GM12801 (cell line): ENCODE results near the gene CDKAL1.

ENCODE experiments used
- TF ChIP-seq, protein P1 (sequence below): IDR thresholded peaks from one replicate; pipeline ENCODE4 v1.5.1; 2011; ENCODE audit warnings: control low read depth; ENCODE audit not compliant: insufficient read length; ENCODE audit errors: extremely low read depth

The CDKAL1 gene

DNA sequence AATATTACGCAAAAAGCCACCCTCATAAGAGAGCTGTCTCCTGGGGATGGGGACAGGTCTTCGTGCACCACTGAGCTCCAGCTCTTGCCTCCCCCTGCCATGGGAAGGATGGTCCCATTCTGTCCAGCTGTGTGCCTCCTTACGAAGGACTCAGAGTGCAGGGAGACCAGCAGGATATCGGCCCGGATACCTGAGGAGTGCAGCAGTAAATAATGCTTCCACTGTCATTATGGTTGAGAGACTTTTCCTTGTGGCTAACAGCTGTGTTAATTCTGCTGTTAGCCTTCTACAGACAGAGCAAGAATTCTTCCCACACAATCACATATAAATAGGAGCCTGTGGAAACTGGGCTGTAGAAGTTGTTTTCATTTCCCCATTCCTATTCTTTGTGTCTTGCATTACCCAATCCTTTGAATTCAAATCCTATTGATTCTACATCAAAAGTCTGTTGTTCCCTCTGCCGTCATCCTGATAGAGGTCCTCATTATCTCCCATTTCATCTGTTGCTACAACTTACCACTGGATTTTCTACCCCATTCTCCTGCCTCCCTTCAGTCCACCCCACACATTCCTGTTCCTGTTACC lies 694.7 kb downstream of the CDKAL1 start:
- TF ChIP-seq, protein P1, sequence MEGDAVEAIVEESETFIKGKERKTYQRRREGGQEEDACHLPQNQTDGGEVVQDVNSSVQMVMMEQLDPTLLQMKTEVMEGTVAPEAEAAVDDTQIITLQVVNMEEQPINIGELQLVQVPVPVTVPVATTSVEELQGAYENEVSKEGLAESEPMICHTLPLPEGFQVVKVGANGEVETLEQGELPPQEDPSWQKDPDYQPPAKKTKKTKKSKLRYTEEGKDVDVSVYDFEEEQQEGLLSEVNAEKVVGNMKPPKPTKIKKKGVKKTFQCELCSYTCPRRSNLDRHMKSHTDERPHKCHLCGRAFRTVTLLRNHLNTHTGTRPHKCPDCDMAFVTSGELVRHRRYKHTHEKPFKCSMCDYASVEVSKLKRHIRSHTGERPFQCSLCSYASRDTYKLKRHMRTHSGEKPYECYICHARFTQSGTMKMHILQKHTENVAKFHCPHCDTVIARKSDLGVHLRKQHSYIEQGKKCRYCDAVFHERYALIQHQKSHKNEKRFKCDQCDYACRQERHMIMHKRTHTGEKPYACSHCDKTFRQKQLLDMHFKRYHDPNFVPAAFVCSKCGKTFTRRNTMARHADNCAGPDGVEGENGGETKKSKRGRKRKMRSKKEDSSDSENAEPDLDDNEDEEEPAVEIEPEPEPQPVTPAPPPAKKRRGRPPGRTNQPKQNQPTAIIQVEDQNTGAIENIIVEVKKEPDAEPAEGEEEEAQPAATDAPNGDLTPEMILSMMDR, result no peak

DNA sequence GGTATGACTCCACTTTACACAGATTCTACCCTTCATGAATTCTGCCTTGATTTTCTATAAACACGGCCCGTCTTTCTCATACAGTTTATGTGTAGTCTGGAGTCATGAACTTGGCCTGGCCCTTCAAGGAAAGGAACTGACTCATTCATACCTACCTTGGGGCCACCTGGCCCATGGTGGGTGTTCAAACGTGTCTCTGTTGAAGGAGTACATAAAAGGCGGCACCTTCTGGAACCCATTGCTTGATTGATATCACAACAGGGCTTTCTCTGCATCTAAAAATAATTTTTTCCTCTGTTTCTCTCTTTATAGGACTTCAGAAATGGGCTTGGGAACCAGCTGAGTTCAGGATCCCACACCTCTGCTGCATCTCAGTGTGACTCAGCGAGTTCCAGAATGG lies 696.3 kb downstream of the CDKAL1 start:
- TF ChIP-seq, protein P1, result no peak

DNA sequence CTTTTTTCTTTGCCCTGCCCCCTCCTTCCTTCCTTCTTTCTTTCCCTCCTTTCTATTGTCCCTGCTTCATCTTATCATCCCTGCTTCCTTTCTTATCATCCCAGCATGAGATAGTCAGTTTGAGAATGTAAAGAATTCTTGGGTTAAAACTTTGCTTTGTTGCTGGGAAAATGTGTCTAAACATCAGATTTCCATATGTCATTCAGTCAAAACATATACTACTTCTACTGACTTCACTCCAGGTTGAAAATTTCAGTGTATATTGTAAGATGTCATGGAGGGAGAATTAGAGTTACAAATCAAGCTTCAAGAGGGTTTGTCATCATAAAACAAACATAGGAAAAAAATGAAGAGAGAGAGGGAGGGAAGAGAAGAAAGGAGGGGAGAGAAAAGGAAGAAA lies 700.9 kb downstream of the CDKAL1 start:
- TF ChIP-seq, protein P1, result no peak

DNA sequence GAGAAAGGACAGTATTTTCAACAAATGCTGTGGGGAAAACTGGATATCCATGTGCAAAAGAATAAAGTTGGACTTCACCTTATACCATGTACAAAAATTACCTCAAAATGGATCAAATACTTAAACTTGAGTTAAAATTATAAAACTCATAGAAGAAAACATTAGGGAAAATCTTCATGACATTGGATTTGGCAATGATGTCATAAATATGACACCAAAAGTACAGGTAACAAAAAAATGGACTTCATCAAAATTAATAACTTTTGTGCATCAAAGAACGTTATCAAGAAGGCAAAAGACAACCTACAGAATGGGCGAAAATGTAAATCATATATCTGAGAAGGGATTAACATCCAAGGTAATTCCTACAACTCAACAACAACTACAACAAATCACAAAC lies 704.0 kb downstream of the CDKAL1 start:
- TF ChIP-seq, protein P1, result no peak

DNA sequence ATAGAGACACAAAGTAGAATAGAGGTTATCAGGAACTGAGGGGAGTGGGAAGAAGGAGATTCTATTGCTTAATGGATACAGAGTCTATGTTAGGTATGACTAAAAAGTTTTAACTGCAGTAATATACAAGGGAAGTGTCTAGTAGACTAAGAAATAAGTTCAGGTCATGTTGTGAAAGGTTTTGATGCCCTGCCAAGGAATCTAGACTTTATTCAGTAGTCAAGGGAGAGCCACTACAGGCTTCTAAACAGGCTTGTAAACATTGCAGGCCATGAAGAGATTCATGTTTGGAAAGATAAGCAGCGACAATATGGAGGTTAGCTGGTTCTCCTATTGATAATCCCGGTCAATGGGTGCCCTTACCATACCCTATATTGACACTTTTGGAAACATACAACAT lies 706.5 kb downstream of the CDKAL1 start:
- TF ChIP-seq, protein P1, result no peak

DNA sequence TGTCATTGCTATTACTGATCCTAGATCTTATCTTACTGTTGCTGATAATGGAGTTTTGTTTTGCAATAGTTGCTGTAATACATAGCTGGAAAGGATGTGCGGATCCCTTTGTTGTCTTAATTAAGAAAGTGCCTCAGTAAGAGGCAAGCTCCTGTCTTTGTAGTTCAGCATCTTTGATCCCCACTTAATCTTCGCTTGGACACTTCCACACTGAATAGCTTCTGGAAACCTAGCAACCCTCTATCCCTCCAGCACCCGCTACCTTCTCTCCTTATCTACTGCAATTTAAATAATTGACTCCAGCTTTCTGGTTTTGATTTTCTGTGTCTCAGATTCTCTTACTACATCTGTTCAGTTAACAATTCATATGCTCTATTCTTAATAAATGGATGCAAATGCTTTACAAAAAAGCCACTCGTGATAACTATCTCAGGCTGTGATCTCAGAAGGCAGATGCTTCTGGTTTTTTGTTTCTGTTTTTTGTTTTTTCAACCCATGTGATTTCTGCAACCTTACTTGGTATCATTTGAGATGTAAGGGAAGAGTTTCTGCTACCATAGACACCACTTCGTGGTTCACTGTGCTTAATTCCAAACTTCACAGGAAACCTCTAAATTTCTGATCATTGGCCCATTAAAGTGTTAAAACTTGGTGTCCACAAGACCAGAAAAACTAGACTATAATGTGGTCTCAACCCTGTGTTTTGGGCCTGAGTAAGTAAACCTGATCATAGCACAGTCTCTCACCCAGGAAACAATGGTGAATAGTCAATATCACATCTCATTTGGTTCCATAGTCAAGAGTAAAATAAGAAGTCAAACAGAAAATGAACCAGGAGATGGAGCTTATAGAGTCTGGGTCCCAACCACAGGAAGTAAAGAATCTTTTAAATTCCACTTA lies 707.2 kb downstream of the CDKAL1 start:
- TF ChIP-seq, protein P1, result no peak

DNA sequence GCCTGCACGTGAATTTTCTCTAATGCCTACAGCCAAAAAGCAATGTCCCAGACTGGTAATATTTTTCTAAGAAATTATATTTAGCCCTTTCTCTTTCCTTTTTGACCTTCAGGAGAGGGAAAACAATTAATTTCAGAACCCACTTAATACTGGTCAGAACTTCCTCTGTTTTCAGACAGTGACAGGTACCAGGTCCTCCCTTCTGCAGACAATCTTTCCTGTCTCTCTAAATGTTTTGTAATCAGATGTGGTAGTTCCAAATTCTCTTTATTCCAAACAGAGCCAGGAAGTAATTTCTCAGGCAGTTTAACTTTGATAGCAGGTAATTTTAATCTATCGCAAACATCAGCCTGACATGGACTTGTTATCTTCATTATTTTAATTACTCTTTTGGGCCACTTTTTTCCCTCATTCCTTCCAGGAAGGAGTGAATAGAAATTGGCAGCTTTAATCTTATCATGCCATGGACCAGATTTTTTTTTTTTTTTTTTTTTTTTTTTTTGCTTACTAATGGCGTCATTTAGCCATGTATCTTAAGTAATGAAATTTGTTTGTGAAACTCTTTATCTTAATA lies 710.7 kb downstream of the CDKAL1 start:
- TF ChIP-seq, protein P1, result no peak
